K562 (cell line): ENCODE results near the gene GPHA2.

Source experiments
- MEF2A ChIP-seq: IDR thresholded peaks from 2 replicates; pipeline ENCODE4 v1.6.1; 2011; ENCODE audit warnings: low read depth, mild to moderate bottlenecking, low read length, moderate library complexity; ENCODE audit not compliant: control insufficient read depth
- SMC3 ChIP-seq: conservative IDR thresholded peaks from 2 replicates; pipeline ENCODE4 v1.6.1; 2011; ENCODE audit warnings: low read depth, low read length, improper control_type of control experiment; ENCODE audit not compliant: insufficient read depth
- ZNF23 ChIP-seq: fragments of 250-450 bp; sonication (Bioruptor Pico); IDR thresholded peaks from 2 replicates; pipeline ENCODE4 v1.4.0; 2020; ENCODE audit warnings: mild to moderate bottlenecking
- ZNF699 ChIP-seq: fragments of 250-450 bp; sonication (Bioruptor Pico); IDR thresholded peaks from 2 replicates; pipeline ENCODE4 v1.8.0; 2021; ENCODE audit warnings: mild to moderate bottlenecking, moderate library complexity; ENCODE audit not compliant: insufficient replicate concordance

GRCh38 chr11:64929625-64930024, 6.1 kb downstream of the GPHA2 start:
- TF ChIP-seq MEF2A = no peak
- no peak for TF ChIP-seq ZNF699 (CRISPR knock-in tag)
- TF ChIP-seq ZNF23 (CRISPR knock-in tag) = no peak
- TF ChIP-seq SMC3 = no peak
